Fibroblast of villous mesenchyme (primary cell): Measurements from ENCODE around the gene MFAP3L. TPM values are rescaled to one million over a fixed set of nuclear protein-coding genes. Genes with fewer than 3 reads are reported as not detected.

Experiments used
- DNase-seq: peaks from one replicate; pipeline ENCODE4 v3.0.0-alpha.2; 2010; ENCODE audit warnings: low read depth
- H3K4me3 ChIP-seq: 2 replicates; pipeline ENCODE4 v1.5.1; 2011; ENCODE audit warnings: low read depth, mild to moderate bottlenecking, low read length
- CTCF ChIP-seq: IDR thresholded peaks from 2 replicates; pipeline ENCODE4 v1.5.1; 2012; ENCODE audit warnings: low read depth, mild to moderate bottlenecking, low read length; ENCODE audit not compliant: insufficient read depth
- total RNA-seq: library from RNA; depleted of rRNA; stranded (reverse); fragments of >200 nt; gene quantifications from 2 replicates; pipeline ENCODE4 v1.2.3, GENCODE V29; 2012

MFAP3L gene
- 0.86 and 1.3 TPM in 2 replicates for total RNA-seq

GRCh38 chr4:170026253-170027021, at the start of gene MFAP3L:
MFAP3L (minus strand) TSS chr4:170026395; CDS start chr4:170005877, 20,518 bp downstream.
- H3K4me3 ChIP-seq = peak within 1 kb of the TSS; percentile 84
- TF ChIP-seq CTCF = no peak
- peak; percentile 89 for DNase-seq

DNA sequence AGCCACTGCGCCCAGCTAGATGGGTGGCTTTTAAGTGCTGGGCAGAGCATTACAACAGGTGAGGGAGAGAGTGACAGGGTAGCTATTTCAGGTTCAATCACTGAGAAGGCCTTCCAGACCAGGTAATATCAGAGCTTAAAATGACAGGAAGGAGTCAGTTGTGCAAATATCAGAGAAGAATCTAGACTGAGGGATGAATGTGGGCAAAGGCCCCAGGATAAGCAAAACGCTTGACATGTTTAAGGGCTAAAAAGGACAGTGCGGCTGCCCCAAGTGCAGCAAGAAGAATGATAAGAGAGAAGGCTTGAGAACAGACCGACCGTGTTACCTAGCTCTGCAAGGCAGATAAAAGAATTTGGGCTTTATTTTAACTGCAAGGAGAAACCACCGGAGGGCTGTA, 45.0 kb upstream of the MFAP3L start:
- no peak for DNase-seq
- no peak for TF ChIP-seq CTCF
- H3K4me3 ChIP-seq = no peak overlapping the region

- no peak for TF ChIP-seq CTCF
- H3K4me3 ChIP-seq = no peak overlapping the region
- DNase-seq = no peak
These were observed 42.4 kb upstream of the MFAP3L start for GRCh38 chr4:170068438-170069128.

DNA sequence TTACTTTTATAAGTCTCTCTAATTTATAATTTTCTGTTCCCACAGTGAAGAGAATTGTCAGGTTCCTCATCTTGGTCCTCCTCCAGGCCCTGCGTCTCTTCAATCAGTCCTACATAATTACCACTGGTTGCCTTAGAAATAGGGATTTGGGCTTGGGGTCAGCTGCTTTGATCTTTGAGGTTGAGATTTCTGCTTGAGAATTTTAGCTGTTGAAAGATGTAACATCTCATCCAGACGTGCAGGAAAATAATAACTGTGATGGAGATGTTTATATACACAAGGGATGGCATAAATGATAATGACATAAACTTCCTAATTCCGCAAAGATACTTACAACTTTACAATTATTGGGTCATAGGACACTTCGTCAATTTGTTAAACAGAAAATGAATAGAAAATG, 33.2 kb upstream of the MFAP3L start:
- no peak for DNase-seq
- no peak for TF ChIP-seq CTCF
- H3K4me3 ChIP-seq = no peak overlapping the region

DNA sequence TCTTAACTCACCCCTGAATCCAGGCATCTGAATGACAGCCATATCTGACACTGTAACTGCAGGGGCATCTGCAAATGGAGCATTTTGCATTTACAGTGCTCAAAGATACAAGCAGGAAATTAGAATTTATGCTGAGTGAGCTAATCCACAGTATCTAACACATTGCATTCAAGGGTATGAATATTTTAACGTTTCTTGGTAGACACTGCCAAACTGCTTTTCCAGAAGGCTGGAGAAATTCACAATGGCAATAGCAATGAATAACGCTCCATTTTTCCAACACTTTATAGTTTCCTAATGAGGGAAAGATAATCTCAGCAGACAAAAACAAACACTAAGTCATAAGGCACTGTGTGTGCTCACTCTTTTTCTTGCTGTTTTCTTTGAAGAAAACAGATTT, 32.6 kb upstream of the MFAP3L start:
- no peak overlapping the region for H3K4me3 ChIP-seq
- TF ChIP-seq CTCF = no peak
- no peak for DNase-seq

- no peak for DNase-seq
- H3K4me3 ChIP-seq = no peak overlapping the region
- no peak for TF ChIP-seq CTCF
These were observed 31.7 kb upstream of the MFAP3L start for GRCh38 chr4:170057866-170058265.
